ENCODE measurements around the gene TMEM63C.

DNA sequence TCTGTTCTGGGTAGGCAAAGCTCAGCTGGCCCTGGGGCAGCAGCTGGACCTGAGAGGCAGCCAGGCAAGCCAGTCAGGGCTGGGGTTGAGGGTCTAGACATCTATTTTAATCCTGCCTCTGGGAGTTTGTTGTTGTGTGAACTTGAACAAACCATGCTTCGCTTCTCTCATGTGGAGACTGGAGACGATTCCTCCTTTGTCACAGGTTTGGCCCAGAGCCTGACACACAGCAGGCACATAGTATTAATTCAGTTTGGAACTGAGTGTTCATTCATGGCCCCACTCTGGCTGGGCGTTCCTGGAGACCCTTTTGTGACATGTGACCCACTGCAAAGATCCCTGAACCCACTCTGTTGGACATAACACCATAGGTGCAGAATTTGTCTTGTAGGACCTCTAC is 50.1 kb downstream of the TMEM63C start:
- TF ChIP-seq POLR2A (IDR thresholded peaks at IDR 0.05; ENCODE audit: low read length) (no peak), GATA1 (IDR thresholded peaks at IDR 0.05; ENCODE audit: low read depth, low read length) (no peak)
